ENCODE measurements around the gene ZDHHC1. TPM values are rescaled to one million over a fixed set of nuclear protein-coding genes. Genes with fewer than 3 reads are reported as not detected.

ZDHHC1 gene
- total and polyA plus RNA-seq, 2 of the 13 experiments (the other 11 are each of a cell fraction or from before 2014, with no cell fraction given): 0.51 to 1.1 TPM

- TF ChIP-seq TBL1XR1 (IDR thresholded peaks at IDR 0.05; ENCODE audit: borderline replicate concordance, low read length, partially characterized antibody) (peak; percentile 61), ZNF484 (CRISPR knock-in tag; IDR thresholded peaks at IDR 0.05; ENCODE audit: borderline replicate concordance, low read depth) (no peak), SRSF1 (optimal IDR thresholded peaks at IDR 0.05; ENCODE audit: low read depth, low read length) (no peak), ZNF589 (CRISPR knock-in tag; conservative IDR thresholded peaks at IDR 0.05) (no peak), CREM (IDR thresholded peaks at IDR 0.05) (no peak), CREM (CRISPR knock-in tag; IDR thresholded peaks at IDR 0.05) (no peak), REST (IDR thresholded peaks at IDR 0.05; ENCODE audit: borderline replicate concordance in 1 of 2, low read depth in 1 of 2, low read length in 2 of 2) (no peak), ZSCAN21 (CRISPR knock-in tag; IDR thresholded peaks at IDR 0.05; ENCODE audit: borderline replicate concordance) (0 out of 2 replicates have a peak, but pooled peaks have one; percentile 44), ZNF510 (CRISPR knock-in tag; IDR thresholded peaks at IDR 0.05; ENCODE audit: low read depth) (no peak), IKZF1 (IDR thresholded peaks at IDR 0.05) (no peak), POGZ (CRISPR knock-in tag; IDR thresholded peaks at IDR 0.05) (no peak), SKI (IDR thresholded peaks at IDR 0.05; ENCODE audit: partially characterized antibody) (no peak), TARDBP (CRISPR knock-in tag; IDR thresholded peaks at IDR 0.05) (no peak), ZBTB21 (CRISPR knock-in tag; IDR thresholded peaks at IDR 0.05) (no peak), SMAD1 (CRISPR knock-in tag; IDR thresholded peaks at IDR 0.05; ENCODE audit: borderline replicate concordance, low read depth) (peak; percentile 14; the same call in 1 of the 2 replicates), TAF1 (CRISPR knock-in tag; IDR thresholded peaks at IDR 0.05) (no peak), GFI1 (CRISPR knock-in tag; IDR thresholded peaks at IDR 0.05; ENCODE audit: borderline replicate concordance) (no peak)
- TF ChIP-seq, protein P1, sequence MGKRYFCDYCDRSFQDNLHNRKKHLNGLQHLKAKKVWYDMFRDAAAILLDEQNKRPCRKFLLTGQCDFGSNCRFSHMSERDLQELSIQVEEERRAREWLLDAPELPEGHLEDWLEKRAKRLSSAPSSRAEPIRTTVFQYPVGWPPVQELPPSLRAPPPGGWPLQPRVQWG (CRISPR knock-in tag; IDR thresholded peaks at IDR 0.05; ENCODE audit: borderline replicate concordance, low read depth): no peak
- TF ChIP-seq, protein P2, sequence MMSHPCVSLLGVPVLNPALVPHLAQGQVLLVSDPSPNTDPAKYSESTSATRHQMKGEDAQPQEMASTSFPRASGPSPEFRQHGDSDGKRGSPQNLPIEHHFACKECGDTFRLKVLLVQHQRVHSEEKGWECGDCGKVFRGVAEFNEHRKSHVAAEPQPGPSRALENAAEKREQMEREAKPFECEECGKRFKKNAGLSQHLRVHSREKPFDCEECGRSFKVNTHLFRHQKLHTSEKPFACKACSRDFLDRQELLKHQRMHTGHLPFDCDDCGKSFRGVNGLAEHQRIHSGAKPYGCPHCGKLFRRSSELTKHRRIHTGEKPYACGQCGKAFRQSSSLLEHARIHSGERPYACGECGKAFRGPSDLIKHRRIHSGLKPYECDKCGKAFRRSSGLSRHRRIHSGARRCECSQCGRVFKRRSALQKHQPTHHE (CRISPR knock-in tag; IDR thresholded peaks at IDR 0.05; ENCODE audit: borderline replicate concordance): no peak
- TF ChIP-seq, protein P3, sequence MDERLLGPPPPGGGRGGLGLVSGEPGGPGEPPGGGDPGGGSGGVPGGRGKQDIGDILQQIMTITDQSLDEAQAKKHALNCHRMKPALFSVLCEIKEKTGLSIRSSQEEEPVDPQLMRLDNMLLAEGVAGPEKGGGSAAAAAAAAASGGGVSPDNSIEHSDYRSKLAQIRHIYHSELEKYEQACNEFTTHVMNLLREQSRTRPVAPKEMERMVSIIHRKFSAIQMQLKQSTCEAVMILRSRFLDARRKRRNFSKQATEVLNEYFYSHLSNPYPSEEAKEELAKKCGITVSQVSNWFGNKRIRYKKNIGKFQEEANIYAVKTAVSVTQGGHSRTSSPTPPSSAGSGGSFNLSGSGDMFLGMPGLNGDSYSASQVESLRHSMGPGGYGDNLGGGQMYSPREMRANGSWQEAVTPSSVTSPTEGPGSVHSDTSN (CRISPR knock-in tag; IDR thresholded peaks at IDR 0.05): no peak
- TF ChIP-seq, protein P4, sequence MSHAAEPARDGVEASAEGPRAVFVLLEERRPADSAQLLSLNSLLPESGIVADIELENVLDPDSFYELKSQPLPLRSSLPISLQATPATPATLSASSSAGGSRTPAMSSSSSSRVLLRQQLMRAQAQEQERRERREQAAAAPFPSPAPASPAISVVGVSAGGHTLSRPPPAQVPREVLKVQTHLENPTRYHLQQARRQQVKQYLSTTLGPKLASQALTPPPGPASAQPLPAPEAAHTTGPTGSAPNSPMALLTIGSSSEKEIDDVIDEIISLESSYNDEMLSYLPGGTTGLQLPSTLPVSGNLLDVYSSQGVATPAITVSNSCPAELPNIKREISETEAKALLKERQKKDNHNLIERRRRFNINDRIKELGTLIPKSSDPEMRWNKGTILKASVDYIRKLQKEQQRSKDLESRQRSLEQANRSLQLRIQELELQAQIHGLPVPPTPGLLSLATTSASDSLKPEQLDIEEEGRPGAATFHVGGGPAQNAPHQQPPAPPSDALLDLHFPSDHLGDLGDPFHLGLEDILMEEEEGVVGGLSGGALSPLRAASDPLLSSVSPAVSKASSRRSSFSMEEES (CRISPR knock-in tag; IDR thresholded peaks at IDR 0.05): no peak
Observed at GRCh38 chr16:67429053-67429798, 12.9 kb upstream of the ZDHHC1 start (continued).

Data from HepG2 (cell line).